Endothelial cell of umbilical vein (primary cell): ENCODE measurements around the gene PNKD. TPM values are rescaled to one million over a fixed set of nuclear protein-coding genes. Genes with fewer than 3 reads are reported as not detected.

ENCODE experiments used
- BruUV-seq: library from RNA; stranded (reverse); fragments of 400-500 nt; replicated peaks from 2 replicates; lab custom pipeline; 2021; lab: Mats Ljungman, UMichigan
- CTCF ChIA-PET: fragments of 300-600, 350-600 bp; sonication (Branson Sonifier 250); formaldehyde crosslinking; loops from one replicate; lab custom pipeline; 2021; ENCODE audit warnings: antibody characterized with exemption, inconsistent platforms; lab: Charles Lee
- POLR2A ChIA-PET: fragments of 300-600, 350-600 bp; sonication (Branson Sonifier 250); formaldehyde crosslinking; loops from one replicate; lab custom pipeline; 2021; ENCODE audit warnings: antibody characterized with exemption, inconsistent platforms; lab: Charles Lee
- DNase-seq: peaks from one replicate; pipeline ENCODE4 v3.0.0-alpha.2; 2011; ENCODE audit warnings: low read depth, low spot score
- FAIRE-seq: peaks from 2 replicates; lab custom pipeline; 2011; peaks lifted over from hg19 to GRCh38; lab: Jason Lieb, UNC
- H2AFZ ChIP-seq: 2 replicates; pipeline ENCODE4 v1.6.0; 2012; ENCODE audit warnings: low read depth, low read length, control low read depth, inconsistent platforms
- H3K27ac ChIP-seq: 2 replicates; pipeline ENCODE4 v1.5.1; 2011; ENCODE audit warnings: low read depth, mild to moderate bottlenecking, control low read depth, low read length, moderate library complexity; ENCODE audit not compliant: insufficient read depth
- H3K27me3 ChIP-seq, 2 experiments: 2 replicates each; pipeline versions ENCODE4 v1.6.0 to v1.6.1; 2011; ENCODE audit warnings: low read length in 2 of 2, mixed read lengths in 1 of 2; ENCODE audit not compliant: control insufficient read depth in 2 of 2, insufficient read depth in 2 of 2
- H3K36me3 ChIP-seq, 2 experiments: 2 replicates in 1 of 2; 3 replicates in 1 of 2; pipeline ENCODE4 v1.5.1; 2011; ENCODE audit warnings: low read length in 2 of 2, mild to moderate bottlenecking in 1 of 2, moderate library complexity in 1 of 2; ENCODE audit not compliant: control insufficient read depth in 2 of 2, insufficient read depth in 2 of 2; ENCODE audit errors: extremely low read depth in 1 of 2
- H3K4me1 ChIP-seq: 3 replicates; pipeline ENCODE4 v1.5.1; 2011; ENCODE audit warnings: mild to moderate bottlenecking, low read length; ENCODE audit not compliant: control insufficient read depth, insufficient read depth; ENCODE audit errors: extremely low read depth
- H3K4me2 ChIP-seq: 2 replicates; pipeline ENCODE4 v1.6.1; 2011; ENCODE audit warnings: low read length, control low read depth, mixed read lengths; ENCODE audit not compliant: insufficient read depth
- H3K4me3 ChIP-seq, 3 experiments: fragments of 200-600 bp in 1 of 3; sonication (generic), shearing (Covaris generic) in 1 of 3; replicated peaks in 1 of 3; 2 replicates each; pipeline ENCODE4 v1.5.1; 2011 to 2016; ENCODE audit warnings: control low read depth in 3 of 3, low read length in 3 of 3, mild to moderate bottlenecking in 2 of 3, inconsistent platforms in 1 of 3, low read depth in 1 of 3, moderate library complexity in 1 of 3; ENCODE audit not compliant: insufficient read depth in 1 of 3
- H3K79me2 ChIP-seq: 2 replicates; pipeline ENCODE4 v1.6.0; 2012; ENCODE audit warnings: low read length, inconsistent platforms; ENCODE audit not compliant: control insufficient read depth, insufficient read depth
- H3K9ac ChIP-seq: replicated peaks from 2 replicates; pipeline ENCODE3; 2011; ENCODE audit warnings: low read length, control low read depth; ENCODE audit not compliant: insufficient read depth; ENCODE audit errors: extremely low read depth
- H3K9me1 ChIP-seq: replicated peaks from 3 replicates; pipeline ENCODE4 v1.6.0; 2011; ENCODE audit warnings: mild to moderate bottlenecking, low read length; ENCODE audit not compliant: control insufficient read depth, insufficient read depth; ENCODE audit errors: extremely low read depth
- H3K9me3 ChIP-seq: replicated peaks from 2 replicates; pipeline ENCODE4 v1.5.1; 2012; ENCODE audit warnings: low read length, inconsistent platforms; ENCODE audit not compliant: control insufficient read depth, insufficient read depth
- H4K20me1 ChIP-seq: replicated peaks from 2 replicates; pipeline ENCODE3; 2011; ENCODE audit warnings: mild to moderate bottlenecking, low read length; ENCODE audit not compliant: control insufficient read depth, insufficient read depth; ENCODE audit errors: extremely low read depth
- EZH2 ChIP-seq: IDR thresholded peaks from 2 replicates; pipeline ENCODE4 v1.6.1; 2012; ENCODE audit warnings: borderline replicate concordance, low read depth, mild to moderate bottlenecking, moderate library complexity, low read length, inconsistent platforms; ENCODE audit not compliant: severe bottlenecking
- FOS ChIP-seq: IDR thresholded peaks from 2 replicates; pipeline ENCODE4 v1.6.1; 2011; ENCODE audit warnings: mild to moderate bottlenecking, low read length, moderate library complexity, borderline replicate concordance; ENCODE audit not compliant: insufficient read depth
- GATA2 ChIP-seq: IDR thresholded peaks from 2 replicates; pipeline ENCODE4 v1.7.0; 2011; ENCODE audit warnings: low read depth, mild to moderate bottlenecking, moderate library complexity, mixed read lengths, low read length; ENCODE audit not compliant: insufficient read length, insufficient read depth
- JUN ChIP-seq: IDR thresholded peaks from 2 replicates; pipeline ENCODE4 v1.6.1; 2011; ENCODE audit warnings: borderline replicate concordance, low read depth; ENCODE audit not compliant: insufficient read length, insufficient read depth
- MYC ChIP-seq: IDR thresholded peaks from one replicate; pipeline ENCODE4 v1.6.1; 2011; ENCODE audit warnings: mild to moderate bottlenecking, low read depth, low read length
- POLR2A ChIP-seq: IDR thresholded peaks from 2 replicates; pipeline ENCODE4 v1.6.1; 2012; ENCODE audit warnings: low read depth, mild to moderate bottlenecking, control low read depth, low read length
- POLR2AphosphoS5 ChIP-seq: IDR thresholded peaks from 2 replicates; pipeline ENCODE4 v1.6.1; 2012; ENCODE audit warnings: low read depth, mild to moderate bottlenecking, control low read depth, low read length, moderate library complexity; ENCODE audit not compliant: insufficient read depth
- dilution Hi-C: fragments of 300-500 bp; cut with MboI; formaldehyde crosslinking; loops from one replicate; pipeline ENCODE4 v1.15.0; 2019; ENCODE audit warnings: low sequenced_read_pairs; ENCODE audit not compliant: extremely low pct_ligation_motif_present
- intact Hi-C: fragments of 100-400 bp; cut with micrococcal nuclease; formaldehyde crosslinking; loops from one replicate; pipeline ENCODE4 v1.10.0; 2022
- polyA plus RNA-seq, 4 experiments: library from polyadenylated mRNA; depleted of rRNA in 3 of 4; stranded (reverse) in 3 of 4; unstranded in 1 of 4; fragments of >200 nt; gene quantifications; 2 replicates each; pipeline versions ENCODE4 v1.2.1 to v1.2.3, GENCODE V29; 2011 to 2012; ENCODE audit warnings: missing spikeins in 1 of 4
- total RNA-seq: library from RNA; stranded (reverse); gene quantifications from 2 replicates; pipeline ENCODE4 v1.2.3, GENCODE V29; 2021
- TF ChIP-seq, protein P1 (sequence below), 2 donors: IDR thresholded peaks; 1 replicate in 1 of 2; 2 replicates in 1 of 2; pipeline ENCODE4 v1.5.1; 2011; ENCODE audit warnings: low read length in 2 of 2, mild to moderate bottlenecking in 2 of 2, moderate library complexity in 2 of 2, control low read depth in 1 of 2, inconsistent platforms in 1 of 2, low read depth in 1 of 2; ENCODE audit not compliant: insufficient read depth in 1 of 2; ENCODE audit errors: extremely low read depth in 1 of 2
- TF ChIP-seq, protein P2 (sequence below): IDR thresholded peaks from 2 replicates; pipeline ENCODE4 v1.6.1; 2011; ENCODE audit not compliant: insufficient read depth, insufficient read length

PNKD gene
- total and polyA plus RNA-seq, 2 donors (not counting 3 experiments of a cell fraction or from before 2014, with no cell fraction given): 56.1 to 88.3 TPM

DNA sequence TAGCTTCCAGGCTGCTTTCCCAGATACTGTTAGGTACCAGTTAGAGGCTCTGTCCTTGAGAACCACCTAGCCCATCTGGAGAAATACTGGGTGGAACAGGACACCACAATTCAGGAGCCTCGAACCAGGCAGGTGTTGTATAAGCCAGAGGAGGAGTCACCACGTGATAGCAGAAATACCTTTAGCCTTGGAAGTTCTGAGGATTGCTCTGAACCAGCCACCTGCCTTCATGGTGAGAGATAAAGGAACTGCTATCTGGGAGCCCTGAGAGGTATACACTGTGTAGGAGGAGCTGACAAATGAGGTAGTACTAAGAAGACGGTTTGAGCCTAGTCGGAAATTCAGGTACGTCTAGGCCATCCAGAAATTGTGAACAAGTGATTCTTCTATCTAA is 17.1 kb upstream of the PNKD start:
- no peak overlapping the region for H3K27ac ChIP-seq
- CTCF ChIA-PET: interaction anchor here (1.1 to 1.4 kb wide), 3 partner anchors 12 to 213 kb away, joined by 3 to 5 read pairs (median 4); no protein-coding TSS in a partner anchor
- DNase-seq (no peak), FAIRE-seq (no peak)
- H3K9me3 ChIP-seq: no peaks in the 10 kb centered on the region
- H3K27me3 ChIP-seq: no peaks in the 10 kb centered on the region
- H3K9ac ChIP-seq: no peak overlapping the region
- H3K9me1 ChIP-seq: no peaks in the 10 kb centered on the region
- POLR2A ChIA-PET: no interaction called here
- no peaks in the 10 kb centered on the region for H3K79me2 ChIP-seq
- H3K36me3 ChIP-seq: peaks cover 50 to 57% of the 10 kb centered on the region in 2 experiments
- no peak overlapping the region for H3K4me2 ChIP-seq
- no peaks in the 10 kb centered on the region for H4K20me1 ChIP-seq
- intact Hi-C loops (no loop called here), dilution Hi-C loops (no loop called here)
- no peak overlapping the region for H2AFZ ChIP-seq
- no peak overlapping the region for H3K4me3 ChIP-seq
- no TSS peak for BruUV-seq
- peaks cover 3% of the 10 kb centered on the region for H3K4me1 ChIP-seq
- TF ChIP-seq FOS (no peak), EZH2 (no peak), GATA2 (no peak), JUN (no peak), POLR2A (no peak), MYC (no peak), POLR2AphosphoS5 (no peak)
- TF ChIP-seq, protein P1, sequence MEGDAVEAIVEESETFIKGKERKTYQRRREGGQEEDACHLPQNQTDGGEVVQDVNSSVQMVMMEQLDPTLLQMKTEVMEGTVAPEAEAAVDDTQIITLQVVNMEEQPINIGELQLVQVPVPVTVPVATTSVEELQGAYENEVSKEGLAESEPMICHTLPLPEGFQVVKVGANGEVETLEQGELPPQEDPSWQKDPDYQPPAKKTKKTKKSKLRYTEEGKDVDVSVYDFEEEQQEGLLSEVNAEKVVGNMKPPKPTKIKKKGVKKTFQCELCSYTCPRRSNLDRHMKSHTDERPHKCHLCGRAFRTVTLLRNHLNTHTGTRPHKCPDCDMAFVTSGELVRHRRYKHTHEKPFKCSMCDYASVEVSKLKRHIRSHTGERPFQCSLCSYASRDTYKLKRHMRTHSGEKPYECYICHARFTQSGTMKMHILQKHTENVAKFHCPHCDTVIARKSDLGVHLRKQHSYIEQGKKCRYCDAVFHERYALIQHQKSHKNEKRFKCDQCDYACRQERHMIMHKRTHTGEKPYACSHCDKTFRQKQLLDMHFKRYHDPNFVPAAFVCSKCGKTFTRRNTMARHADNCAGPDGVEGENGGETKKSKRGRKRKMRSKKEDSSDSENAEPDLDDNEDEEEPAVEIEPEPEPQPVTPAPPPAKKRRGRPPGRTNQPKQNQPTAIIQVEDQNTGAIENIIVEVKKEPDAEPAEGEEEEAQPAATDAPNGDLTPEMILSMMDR (IDR thresholded peaks at IDR 0.05; ENCODE audit: extremely low read depth in 1 of 2, insufficient read depth in 1 of 2, low read depth in 1 of 2, low read length in 2 of 2): no peak
- TF ChIP-seq, protein P2, sequence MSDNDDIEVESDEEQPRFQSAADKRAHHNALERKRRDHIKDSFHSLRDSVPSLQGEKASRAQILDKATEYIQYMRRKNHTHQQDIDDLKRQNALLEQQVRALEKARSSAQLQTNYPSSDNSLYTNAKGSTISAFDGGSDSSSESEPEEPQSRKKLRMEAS: no peak
